Body of pancreas (tissue), 4 donors: ENCODE measurements around the gene NEDD4. TPM values are rescaled to one million over a fixed set of nuclear protein-coding genes. Genes with fewer than 3 reads are reported as not detected.

Experiments
- ATAC-seq: fragments of 150-250 bp; one replicate; pipeline ENCODE4 v1.9.1; 2016
- DNase-seq, 4 donors: peaks; one replicate each; pipeline ENCODE4 v3.0.0-alpha.2; 2019
- H3K27ac ChIP-seq, 4 donors: fragments of 200-600 bp; sonication (generic); 1 replicate in 3 of 4; 2 replicates in 1 of 4; pipeline versions ENCODE4 v1.5.1 to v1.6.1; 2016 to 2019; ENCODE audit warnings: mild to moderate bottlenecking in 1 of 4, mixed read lengths in 1 of 4, moderate library complexity in 1 of 4
- H3K27me3 ChIP-seq, 2 donors: fragments of 200-600 bp; sonication (generic); one replicate each; pipeline ENCODE4 v1.6.0; 2016; ENCODE audit warnings: mild to moderate bottlenecking in 1 of 2
- H3K36me3 ChIP-seq, 2 donors: fragments of 200-600 bp; sonication (generic); replicated peaks in 1 of 2; 2 replicates each; pipeline ENCODE4 v1.5.1; 2016; ENCODE audit warnings: low read depth in 2 of 2; ENCODE audit not compliant: insufficient read depth in 1 of 2
- H3K4me1 ChIP-seq: fragments of 200-600 bp; sonication (generic); one replicate; pipeline ENCODE4 v1.6.0; 2016
- H3K4me3 ChIP-seq, 2 donors: fragments of 200-600 bp; sonication (generic); 1 replicate in 1 of 2; 2 replicates in 1 of 2; pipeline ENCODE4 v1.5.1; 2016 to 2019
- H3K9me3 ChIP-seq, 3 donors: fragments of 200-600 bp; sonication (generic); 1 replicate in 2 of 3; 2 replicates in 1 of 3; pipeline ENCODE4 v1.5.1; 2016
- CTCF ChIP-seq, 7 experiments: fragments of 450-650 bp in 4 of 7; fragments of 200-600 bp in 3 of 7; sonication (generic) in 3 of 7; IDR thresholded peaks; one replicate each; pipeline ENCODE4 v1.5.1; 2016 to 2019; ENCODE audit warnings: antibody characterized with exemption in 7 of 7
- POLR2A ChIP-seq, 3 donors: fragments of 450-650 bp; IDR thresholded peaks; one replicate each; pipeline ENCODE4 v1.6.1; 2016; ENCODE audit warnings: antibody characterized with exemption in 3 of 3, mild to moderate bottlenecking in 2 of 3
- WGBS, 2 donors: methylation state at CpG; one replicate each; pipeline ENCODE4 v1.1.5; 2017; 5-methylcytosine and 5-hydroxymethylcytosine counted together
- intact Hi-C: fragments of 100-400 bp; cut with DNase I; formaldehyde crosslinking; loops from one replicate; pipeline ENCODE4 v1.15.1; 2023
- total RNA-seq, 2 donors: library from RNA; depleted of rRNA; stranded (reverse); fragments of >200 nt; gene quantifications; one replicate each; pipeline ENCODE4 v1.1.0, GENCODE V29; 2016

NEDD4 gene
- total RNA-seq, 2 donors from 2014 or later = 3.0 to 8.0 TPM

GRCh38 chr15:55796321-55796965, 197.0 kb downstream of the NEDD4 start:
- intact Hi-C loops = no loop called here
- H3K4me3 ChIP-seq = no peak overlapping the region
- TF ChIP-seq POLR2A (IDR thresholded peaks at IDR 0.05) = no peak
- no peak for TF ChIP-seq CTCF (IDR thresholded peaks at IDR 0.05)
- H3K27ac ChIP-seq = no peak overlapping the region
- H3K27me3 ChIP-seq = no peaks in the 10 kb centered on the region
- WGBS, 2 donors = 64 to 66% methylated on average over 4 of the region's 4 CpGs
- peaks cover 0 to 6% (median 0%) of the 10 kb centered on the region in 3 donors for H3K9me3 ChIP-seq
- no peak for DNase-seq
- no peaks in the 10 kb centered on the region for H3K4me1 ChIP-seq
- no peaks in the 10 kb centered on the region for H3K36me3 ChIP-seq
- ATAC-seq = no peak

GRCh38 chr15:55795031-55795430, 198.4 kb downstream of the NEDD4 start:
- Histone ChIP-seq H3K27me3 (no peaks in the 10 kb centered on the region), H3K36me3 (no peaks in the 10 kb centered on the region), H3K4me3 (no peak overlapping the region), H3K9me3 (peaks cover 0 to 6% (median 0%) of the 10 kb centered on the region in 3 donors), H3K4me1 (no peaks in the 10 kb centered on the region), H3K27ac (no peak overlapping the region)
- no peak for TF ChIP-seq CTCF (IDR thresholded peaks at IDR 0.05)
- TF ChIP-seq POLR2A (IDR thresholded peaks at IDR 0.05) = no peak
- intact Hi-C loops = no loop called here
- ATAC-seq (no peak), DNase-seq (no peak)

GRCh38 chr15:55791551-55792400, 201.6 kb downstream of the NEDD4 start:
- H3K27ac ChIP-seq = no peak overlapping the region
- H3K4me3 ChIP-seq = no peak overlapping the region
- H3K4me1 ChIP-seq = no peaks in the 10 kb centered on the region
- intact Hi-C loops = no loop called here
- H3K27me3 ChIP-seq = no peaks in the 10 kb centered on the region
- peaks cover 0 to 6% (median 0%) of the 10 kb centered on the region in 3 donors for H3K9me3 ChIP-seq
- WGBS, 2 donors = 75 to 77% methylated on average over 3 of the region's 3 CpGs
- TF ChIP-seq CTCF (IDR thresholded peaks at IDR 0.05) = no peak
- TF ChIP-seq POLR2A (IDR thresholded peaks at IDR 0.05) = no peak
- H3K36me3 ChIP-seq = no peaks in the 10 kb centered on the region
- no peak for ATAC-seq
- DNase-seq = no peak

GRCh38 chr15:55789066-55789660, 204.2 kb downstream of the NEDD4 start:
- no peak for ATAC-seq
- intact Hi-C loops = no loop called here
- TF ChIP-seq CTCF (IDR thresholded peaks at IDR 0.05) (no peak), POLR2A (IDR thresholded peaks at IDR 0.05) (no peak)
- Histone ChIP-seq H3K36me3 (no peaks in the 10 kb centered on the region), H3K27me3 (no peaks in the 10 kb centered on the region), H3K4me1 (no peaks in the 10 kb centered on the region), H3K9me3 (peaks cover 0 to 2% (median 0%) of the 10 kb centered on the region in 3 donors), H3K27ac (no peak overlapping the region), H3K4me3 (no peak overlapping the region)
- 69% methylated on average over 8 of the region's 8 CpGs for WGBS, 2 donors
- DNase-seq = peak in 1 of 4 donors; percentile 14
